ENCODE measurements around the gene PI16.

DNA sequence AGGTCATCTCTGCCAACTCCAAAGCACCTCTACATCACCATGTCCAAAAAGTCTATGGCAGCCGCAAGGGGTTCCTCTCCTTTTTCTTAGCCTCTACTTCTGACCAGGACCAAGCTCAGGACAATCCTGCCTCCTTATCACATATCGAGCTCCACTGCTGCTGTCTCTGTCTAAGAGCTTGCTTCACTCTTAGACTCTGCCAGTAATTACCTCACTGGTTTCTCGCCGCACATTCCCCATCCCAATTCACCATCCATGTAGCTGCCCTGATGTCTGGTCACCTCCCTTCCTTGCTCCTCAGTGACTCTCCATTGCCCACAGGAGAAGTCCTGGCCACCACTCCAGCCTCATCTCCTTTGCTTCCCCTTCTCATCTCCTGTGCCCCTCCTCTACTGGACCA lies 24.1 kb upstream of the PI16 start:
- TF ChIP-seq, protein P1, sequence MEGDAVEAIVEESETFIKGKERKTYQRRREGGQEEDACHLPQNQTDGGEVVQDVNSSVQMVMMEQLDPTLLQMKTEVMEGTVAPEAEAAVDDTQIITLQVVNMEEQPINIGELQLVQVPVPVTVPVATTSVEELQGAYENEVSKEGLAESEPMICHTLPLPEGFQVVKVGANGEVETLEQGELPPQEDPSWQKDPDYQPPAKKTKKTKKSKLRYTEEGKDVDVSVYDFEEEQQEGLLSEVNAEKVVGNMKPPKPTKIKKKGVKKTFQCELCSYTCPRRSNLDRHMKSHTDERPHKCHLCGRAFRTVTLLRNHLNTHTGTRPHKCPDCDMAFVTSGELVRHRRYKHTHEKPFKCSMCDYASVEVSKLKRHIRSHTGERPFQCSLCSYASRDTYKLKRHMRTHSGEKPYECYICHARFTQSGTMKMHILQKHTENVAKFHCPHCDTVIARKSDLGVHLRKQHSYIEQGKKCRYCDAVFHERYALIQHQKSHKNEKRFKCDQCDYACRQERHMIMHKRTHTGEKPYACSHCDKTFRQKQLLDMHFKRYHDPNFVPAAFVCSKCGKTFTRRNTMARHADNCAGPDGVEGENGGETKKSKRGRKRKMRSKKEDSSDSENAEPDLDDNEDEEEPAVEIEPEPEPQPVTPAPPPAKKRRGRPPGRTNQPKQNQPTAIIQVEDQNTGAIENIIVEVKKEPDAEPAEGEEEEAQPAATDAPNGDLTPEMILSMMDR (IDR thresholded peaks at IDR 0.05) = no peak
- no peak for TF ChIP-seq NFYB (CRISPR knock-in tag; conservative IDR thresholded peaks at IDR 0.05; ENCODE audit: low read depth)
- no peak for TF ChIP-seq KAT7 (CRISPR knock-in tag; IDR thresholded peaks at IDR 0.05; ENCODE audit: borderline replicate concordance)
- no peak for TF ChIP-seq ZNF232 (CRISPR knock-in tag; IDR thresholded peaks at IDR 0.05)
- TF ChIP-seq ZMAT4 (CRISPR knock-in tag; IDR thresholded peaks at IDR 0.05) = no peak
